GM21390 (cell line): ENCODE results near the gene HUWE1.

Experiments used
- ATAC-seq: cut with Tn5 transposase; IDR thresholded peaks from one replicate; pipeline ENCODE4 v1.9.1; 2021; ENCODE audit not compliant: unreplicated experiment

Gene HUWE1

DNA sequence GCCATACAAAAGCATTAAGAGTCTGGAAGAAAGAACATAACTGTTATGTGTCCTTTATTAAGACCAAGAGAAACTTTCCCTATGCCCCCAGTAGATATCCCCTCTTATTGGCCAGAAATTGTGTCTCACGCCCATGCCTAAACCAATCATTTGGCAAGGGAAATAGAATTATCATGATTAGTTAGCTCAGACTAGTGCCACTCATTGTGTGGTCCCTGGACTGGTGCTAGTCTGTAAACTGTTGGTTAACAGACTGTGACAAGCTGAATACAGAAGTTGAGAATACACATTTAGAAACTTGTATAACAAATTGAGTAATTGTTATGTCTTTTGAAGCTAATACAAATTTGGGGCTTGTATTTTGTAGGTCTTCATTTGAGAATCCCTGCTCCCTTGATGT, 8.1 kb upstream of the HUWE1 start:
- ATAC-seq, result no peak

DNA sequence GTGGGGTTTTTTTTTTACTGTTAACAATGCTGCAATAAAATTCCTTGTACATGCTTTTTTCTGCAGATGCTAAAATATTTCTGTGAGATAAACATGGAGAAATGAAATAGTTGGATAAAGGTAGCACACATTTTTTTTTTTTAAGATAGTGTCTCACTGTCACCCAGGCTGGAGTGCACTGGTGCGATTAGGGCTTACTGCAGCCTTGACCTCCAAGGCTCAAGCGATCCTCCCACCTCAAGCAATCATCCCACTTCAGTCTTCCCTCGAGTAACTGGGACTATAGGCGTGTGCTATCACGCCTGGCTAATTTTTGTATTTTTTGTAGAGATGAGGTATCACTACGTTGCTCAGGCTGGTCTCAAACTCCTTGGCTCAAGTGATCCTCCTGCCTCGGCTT, 1.8 kb upstream of the HUWE1 start:
- no peak for ATAC-seq

DNA sequence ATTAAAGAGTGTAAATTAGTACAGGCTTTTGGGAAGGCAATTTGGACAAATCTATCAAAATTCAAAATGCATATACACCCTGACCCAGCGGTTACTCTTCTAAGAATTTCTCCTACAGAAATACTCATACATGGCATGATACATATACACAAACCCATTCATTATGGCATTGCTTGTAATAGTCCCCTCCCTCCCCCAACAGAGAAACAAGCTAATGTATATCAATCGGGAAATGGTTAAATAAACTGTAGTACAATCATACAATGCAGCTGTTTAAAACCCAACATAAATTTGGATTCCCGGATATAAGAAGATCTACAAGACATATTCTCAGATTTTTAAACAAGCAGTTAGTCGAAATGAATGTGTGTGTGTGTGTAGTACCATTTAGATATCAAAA, 808 bp downstream of the HUWE1 start:
- no peak for ATAC-seq

DNA sequence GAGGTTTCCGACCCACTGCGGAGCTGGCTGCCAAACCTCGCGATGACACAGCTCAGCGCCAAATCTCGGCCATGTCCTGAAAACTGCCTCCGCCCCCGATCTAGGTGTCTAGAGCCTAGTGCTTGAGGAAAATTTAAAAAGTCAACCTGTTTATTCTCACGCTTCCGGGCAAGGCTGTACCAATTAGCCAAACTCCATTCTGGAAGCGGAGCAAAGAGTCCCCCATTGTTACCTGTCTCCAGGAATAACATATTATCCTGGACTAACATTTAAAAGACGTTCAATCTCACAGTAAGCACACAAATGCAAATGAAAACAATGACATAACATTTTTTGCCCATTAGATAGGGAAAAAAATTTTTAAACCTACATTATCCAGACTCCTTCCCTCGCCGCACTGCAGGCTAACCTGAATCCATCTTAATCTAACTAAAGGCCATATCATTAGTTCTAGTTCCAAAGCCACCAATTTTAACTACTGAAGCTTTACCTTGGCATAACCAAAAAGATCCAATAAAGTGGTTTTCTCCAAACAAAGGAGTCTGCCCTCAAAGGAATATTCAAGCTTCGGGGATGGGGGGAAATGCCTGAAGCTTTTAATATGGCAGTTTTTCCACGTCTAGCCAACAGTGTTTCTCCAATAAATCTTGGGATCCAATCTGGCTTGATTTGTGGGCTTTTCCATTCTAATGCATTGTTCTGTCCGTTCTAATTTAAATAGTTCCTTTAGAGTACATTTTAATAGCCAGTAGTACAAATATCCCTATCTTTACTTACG, 1.9 kb downstream of the HUWE1 start:
- ATAC-seq, result peak; percentile 58

DNA sequence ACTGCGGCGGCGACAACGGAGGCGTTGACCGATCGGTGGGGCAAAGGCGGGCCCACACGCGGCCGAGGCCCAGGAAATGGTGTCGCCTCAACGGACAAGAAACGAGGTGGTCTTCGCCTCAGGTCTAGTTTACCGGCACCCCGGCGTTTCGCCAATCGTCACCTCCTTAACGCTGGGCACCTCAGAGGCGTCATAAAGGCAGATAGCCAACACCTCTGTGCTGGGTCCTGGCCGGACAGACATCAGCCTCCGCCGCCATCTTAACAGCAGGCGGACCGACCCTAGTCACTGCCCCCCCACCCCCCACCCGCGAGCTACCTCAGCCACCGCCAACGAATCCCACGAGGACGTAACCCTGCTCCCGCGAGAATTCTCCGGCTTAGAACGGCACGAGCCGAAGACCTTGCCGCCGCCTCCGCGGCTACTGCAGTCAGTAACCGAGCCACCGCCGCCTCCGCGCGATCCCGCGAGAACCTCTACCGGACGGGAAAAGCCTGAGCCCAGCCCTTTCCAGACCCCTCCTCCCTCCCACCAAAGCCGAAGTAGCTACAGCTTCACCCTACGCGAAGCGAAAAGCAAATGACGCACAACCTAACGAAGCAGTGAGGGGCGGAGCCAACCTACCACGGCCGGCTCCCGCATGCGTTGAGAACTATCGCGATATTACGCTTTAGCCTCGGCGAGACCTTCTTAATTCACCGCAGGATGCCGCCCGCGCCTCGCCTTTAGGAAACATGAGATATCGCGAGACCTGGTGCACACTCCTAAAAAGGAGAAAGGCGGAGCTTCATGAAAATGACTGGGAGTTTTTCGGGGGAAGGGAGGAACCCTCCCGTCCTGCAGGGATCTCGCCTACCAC, 2.7 kb downstream of the HUWE1 start:
- ATAC-seq, result peak; percentile 62

DNA sequence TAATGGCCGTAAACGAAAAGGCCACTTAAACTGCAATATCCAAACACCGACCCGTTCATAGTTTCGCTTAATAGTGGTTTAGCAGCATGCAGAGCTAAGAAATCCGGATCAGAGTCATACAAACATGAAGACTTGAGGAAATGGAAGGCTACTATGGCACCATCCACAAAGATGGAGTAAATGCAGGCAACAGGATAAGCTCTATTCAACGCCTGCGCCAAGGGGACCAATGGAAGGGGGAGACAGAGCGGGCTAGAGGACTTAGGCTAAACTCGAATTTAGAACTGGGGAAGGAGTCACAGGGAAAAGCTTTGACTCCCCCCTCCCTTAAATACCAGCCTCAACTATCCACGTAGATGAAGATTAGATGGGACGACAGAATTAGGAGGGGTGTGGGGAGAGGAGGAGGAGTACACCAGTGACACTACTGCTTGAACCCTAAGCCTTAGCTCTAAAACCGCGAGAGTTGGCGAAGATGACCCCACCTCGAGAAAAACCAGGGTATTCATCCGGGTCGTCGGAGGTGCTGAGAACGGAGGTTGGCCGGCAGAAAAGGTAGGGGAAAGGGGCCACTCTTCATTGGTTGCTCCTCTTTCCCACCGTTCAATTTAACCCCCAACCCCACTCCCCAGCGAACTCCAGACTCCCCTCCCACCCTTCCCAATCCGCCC, 3.5 kb downstream of the HUWE1 start:
- no peak for ATAC-seq

DNA sequence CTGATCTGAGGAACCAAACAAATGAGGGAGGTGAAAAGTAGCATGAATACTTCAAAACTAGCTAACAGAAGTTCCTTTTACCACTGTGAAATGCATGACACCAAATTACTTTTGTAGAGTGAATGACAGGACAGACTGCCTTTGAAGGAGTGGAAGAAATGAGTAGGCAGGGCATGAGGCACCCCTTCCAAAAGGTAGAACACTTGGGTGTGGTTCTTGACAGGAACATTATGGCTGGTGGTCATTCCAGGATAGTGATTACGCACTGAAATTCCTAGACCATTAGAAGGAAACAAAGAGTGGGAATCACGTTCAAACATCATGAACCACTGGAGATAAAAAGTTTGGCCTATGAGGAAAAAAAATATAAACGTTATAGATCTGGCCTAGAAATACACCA, 4.9 kb downstream of the HUWE1 start:
- ATAC-seq, result no peak

DNA sequence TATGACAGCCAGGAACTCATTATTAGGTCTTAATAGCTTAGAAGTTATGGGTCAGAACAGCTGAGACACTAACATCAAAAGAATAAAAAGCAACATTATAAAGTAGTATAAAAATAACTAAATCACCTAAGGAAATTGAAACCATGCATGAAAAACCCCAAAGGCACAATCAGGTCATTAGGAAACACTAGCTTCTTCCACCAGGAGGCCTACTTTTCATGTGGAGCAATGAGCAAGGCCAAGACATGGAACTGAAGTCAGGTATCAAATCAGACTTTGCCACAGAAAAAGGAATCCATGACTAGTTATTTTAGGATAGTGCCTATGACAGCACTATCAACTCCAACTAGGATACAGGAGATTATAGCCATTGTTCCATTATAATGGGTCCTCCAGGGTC, 7.9 kb downstream of the HUWE1 start:
- ATAC-seq, result no peak

DNA sequence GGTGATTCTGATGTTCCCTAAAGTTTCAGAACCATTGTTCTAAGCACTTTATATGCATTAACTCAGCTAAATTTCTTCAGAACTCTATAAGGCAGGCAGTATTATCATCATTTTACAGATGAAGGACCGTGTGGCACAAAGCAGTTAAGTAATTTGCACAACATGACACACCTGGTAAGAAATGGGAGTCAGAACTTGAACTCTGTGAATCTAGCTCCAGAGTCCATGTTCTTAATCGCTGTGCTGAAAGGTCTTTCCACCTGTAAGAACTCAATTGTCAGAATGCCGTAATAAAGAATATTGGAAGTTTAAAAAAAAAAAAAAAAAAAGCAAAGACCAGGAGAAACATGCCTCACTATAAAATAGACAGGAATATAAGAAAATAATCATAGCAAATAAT, 9.2 kb downstream of the HUWE1 start:
- no peak for ATAC-seq

DNA sequence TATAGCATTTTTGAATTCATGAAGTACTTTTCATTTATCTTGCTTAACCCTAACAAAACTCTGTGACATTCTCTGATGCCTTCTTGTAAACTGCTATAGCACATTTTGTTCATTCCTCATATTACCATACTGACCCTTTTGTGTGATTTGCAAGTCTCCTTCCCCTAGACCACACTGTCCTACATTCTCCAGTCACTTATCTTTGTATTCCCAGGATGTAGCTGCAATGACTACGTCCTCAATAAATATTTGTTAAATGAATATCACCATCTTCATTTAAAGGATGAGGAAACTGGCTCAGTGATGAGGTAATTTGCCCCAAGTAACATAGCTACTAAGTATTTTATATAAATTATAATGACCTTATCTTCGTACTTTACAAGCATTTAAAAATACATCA, 11.9 kb downstream of the HUWE1 start:
- ATAC-seq, result no peak

DNA sequence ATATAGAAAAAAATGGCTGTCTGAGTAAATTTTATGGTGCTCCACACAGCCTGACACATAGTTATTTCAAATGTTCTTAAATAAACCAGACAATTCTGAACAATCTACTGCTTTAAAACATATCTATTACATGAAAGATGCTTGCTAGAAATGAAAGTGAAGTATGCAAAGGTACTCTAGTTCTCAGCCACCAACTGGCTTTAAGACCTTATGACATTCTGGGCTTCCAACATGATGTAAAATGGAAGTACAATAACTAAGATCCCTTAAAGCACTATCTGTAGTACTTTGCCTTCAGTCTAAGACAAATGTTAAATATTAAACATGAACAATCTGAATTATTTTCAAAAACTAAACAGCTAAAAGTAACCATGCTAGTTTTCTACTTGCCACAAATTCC, 17.3 kb downstream of the HUWE1 start:
- ATAC-seq, result peak; percentile 57

DNA sequence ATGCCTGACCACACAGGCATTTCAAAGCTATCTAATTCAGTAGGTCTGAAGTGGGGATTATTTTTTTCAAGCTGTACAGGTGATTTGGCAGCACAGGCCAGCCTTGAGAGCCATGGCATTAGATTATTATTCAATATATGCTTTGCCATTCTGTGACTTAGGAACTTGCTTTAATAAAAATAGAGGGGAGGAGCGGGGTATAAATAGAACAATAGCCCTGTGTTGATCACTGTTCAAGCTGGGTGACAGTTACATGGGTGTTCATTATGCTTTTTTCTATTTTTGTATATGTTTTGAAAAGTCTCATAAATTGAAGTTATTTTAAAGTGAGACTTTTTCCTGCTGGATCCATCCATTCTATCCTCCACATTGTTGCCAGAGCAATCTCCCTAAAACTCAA, 20.3 kb downstream of the HUWE1 start:
- no peak for ATAC-seq

DNA sequence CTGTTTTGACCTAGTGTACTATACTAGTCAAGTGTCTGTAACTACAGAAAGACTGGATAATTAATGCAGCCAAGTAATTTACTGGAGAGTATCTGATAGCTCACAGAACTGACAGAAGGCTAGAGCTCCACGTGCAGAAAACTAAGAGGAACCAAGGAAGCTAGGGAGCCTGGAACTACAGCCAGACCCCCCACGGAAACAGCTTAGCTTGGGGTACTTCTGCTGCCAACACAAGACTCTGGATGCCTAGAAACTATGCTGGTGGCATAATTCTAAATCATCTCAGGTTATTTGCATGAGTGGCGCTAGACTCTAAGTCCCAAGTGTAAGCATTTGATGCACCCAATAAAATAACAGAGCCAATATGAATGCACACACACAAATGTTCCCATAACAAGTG, 26.5 kb downstream of the HUWE1 start:
- no peak for ATAC-seq

DNA sequence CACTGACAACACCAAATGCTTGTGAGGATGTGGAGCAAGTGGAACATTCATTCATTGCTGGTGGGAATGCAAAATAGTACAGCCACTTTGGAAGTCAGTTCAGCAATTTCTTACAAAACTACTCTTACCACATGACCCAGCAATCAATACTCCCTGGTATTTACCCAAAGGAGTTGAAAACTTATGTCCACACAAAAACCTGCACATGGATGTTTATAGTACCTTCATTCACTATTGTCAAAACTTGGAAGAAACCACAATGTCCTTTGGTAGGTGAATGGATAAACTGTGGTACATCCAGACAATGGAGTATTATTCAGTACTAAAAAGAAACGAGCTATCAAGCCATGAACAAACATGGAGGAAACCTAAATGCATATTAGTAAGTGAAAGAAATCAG, 27.5 kb downstream of the HUWE1 start:
- ATAC-seq, result no peak

DNA sequence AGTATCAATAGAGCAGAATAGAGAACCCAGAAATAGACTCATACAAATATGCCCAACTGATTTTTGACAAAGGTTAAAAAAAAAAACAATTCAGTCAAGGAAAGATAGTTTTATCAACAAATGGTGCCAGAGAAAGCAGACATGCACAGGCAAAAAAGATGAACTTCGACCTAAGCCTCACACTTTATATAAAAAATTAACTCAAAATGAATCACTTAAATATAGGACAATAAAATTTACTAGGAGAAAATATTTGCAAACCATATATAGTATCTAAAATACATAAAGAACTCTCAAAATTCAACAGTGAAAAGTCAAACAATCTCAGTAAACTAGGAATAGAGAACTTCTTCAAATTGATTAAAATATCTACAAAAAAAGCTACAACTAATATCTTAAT, 29.7 kb downstream of the HUWE1 start:
- no peak for ATAC-seq

DNA sequence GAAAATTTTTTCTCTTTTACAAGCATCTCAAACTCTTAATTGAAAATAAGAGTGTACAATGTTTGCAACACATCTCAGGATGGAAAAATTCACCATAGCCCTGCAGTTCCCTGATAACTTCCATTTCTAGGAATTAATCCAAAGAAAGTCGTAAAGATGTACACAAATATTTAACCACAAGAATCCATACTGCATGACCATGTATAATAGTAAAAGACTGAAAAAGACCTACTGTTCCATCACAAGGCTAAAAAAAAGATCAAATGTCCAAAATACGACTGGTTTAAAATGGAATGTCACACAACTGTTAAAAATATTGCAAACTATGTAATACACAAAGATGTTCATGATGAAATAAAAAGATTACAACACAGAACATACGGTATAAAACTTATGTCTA, 32.1 kb downstream of the HUWE1 start:
- ATAC-seq, result no peak

DNA sequence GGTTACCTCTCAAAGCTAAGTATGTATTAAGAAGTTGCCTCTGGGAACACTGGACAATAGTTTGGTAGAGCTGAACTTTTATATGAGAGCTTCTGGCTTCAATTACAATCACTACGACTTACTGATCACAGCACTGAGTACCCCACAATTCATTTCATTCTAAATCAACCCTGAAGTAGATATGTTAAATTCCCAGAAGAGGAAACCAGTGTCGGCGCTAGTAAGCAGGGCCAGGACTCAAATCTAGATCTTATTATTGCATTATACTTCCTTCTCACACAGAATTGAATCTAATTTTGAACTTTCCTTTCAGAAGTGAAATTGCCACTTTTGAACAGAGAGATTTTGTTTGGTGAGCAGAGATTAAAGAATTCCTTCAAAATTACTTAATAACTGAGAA, 41.8 kb downstream of the HUWE1 start:
- no peak for ATAC-seq

DNA sequence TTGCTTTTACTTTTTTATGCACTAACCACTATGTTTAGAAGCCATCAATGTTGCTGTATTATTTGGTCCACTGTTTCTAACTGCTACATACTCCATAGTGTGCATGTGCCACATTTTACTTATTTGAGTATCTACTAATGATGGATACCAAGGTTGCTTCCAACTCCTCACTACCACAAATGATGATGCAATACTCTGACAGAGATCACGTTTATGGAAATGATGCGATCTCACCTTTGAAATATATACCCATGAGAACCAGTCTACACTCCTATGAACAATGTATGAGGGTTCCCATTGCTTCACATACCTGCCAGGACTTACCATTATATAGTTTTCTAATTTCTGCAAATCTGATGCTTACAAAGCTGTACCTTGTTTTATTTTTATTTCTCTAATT, 44.2 kb downstream of the HUWE1 start:
- ATAC-seq, result no peak

DNA sequence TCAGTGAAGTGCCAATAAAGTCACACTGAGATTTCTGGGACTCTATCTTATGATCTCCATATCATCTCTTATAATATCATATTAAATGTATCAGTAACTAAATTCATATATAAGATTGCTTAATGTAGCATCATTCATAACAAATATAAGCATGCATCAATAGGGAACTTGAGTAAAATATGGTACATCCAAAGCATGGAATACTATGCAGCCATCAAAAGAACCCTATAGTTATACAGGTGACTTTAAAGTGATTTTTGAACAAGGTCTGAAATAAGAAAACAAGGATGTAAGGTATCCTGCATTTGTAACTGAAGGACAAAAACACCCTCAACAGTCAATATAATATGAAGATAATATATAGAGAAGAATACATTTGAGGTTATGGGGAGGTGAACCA, 47.3 kb downstream of the HUWE1 start:
- no peak for ATAC-seq

DNA sequence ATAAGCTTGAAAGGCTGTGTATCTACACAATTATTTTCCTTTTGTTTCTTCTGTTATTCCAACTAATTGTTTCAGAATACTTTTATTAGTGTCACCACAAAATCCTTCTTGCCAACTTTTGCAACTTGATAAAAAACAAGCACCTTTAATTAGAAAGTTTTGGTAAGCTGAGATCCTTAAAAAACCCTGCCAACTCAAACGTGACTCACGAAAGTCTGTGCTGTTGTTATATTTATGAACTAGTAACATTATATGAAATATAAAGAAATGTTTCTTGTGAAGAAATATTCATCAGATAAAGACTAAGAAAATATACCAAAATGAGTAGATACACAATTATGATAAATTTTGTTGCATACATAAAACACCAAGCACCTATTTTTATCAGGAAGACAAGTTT, 49.0 kb downstream of the HUWE1 start:
- no peak for ATAC-seq

DNA sequence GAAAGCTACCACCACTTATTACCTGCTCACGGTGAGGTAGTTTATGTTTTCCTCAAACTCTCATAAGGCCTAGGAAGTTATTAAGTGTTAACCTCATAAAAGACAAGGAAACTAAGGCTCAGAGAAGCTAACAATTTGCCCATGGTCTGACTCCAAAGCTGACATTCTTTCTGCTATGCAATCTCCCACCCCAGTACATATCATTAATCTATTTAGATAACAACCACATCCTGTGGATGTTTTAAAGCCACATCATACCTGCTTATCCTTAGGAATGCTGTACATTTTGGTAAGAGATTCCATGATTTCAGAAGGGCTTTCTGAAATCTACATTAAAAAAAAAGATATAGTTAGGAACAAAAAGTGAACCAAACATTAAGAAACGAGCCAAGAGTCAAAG, 55.4 kb downstream of the HUWE1 start:
- ATAC-seq, result no peak

DNA sequence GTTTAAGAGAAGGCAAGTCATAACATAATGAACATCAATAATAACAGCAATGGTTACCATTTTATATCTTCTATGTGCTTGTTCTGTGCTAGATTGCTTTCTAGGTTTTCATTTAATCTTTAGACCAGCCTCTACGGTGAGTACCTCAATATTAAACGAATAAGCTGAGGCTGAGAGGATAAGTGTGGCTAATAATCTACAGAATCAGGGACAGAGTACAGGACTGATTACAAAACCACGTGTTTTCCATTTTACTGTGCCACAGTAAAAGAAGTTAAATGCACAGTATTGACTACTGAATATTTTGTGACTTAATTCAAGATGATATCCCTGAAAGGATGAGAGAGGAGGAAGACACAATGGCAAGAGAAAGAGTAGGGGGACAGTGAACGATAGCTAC, 56.3 kb downstream of the HUWE1 start:
- ATAC-seq, result no peak
